Lung (tissue), 12 donors: ENCODE measurements around the gene PLIN5. TPM values are rescaled to one million over a fixed set of nuclear protein-coding genes. Genes with fewer than 3 reads are reported as not detected.

Experiments used
- ATAC-seq: fragments of 200-7000 bp; cut with Tn5 transposase; one replicate; pipeline ENCODE4 v1.9.1; 2020; ENCODE audit warnings: moderate number of reproducible peaks; ENCODE audit not compliant: insufficient read depth, low FRiP score
- DNase-seq, 3 donors: peaks; one replicate each; pipeline ENCODE4 v3.0.0-alpha.2; 2013 to 2017
- H3K27ac ChIP-seq, 2 donors: one replicate each; pipeline ENCODE4 v1.5.1; 2013; ENCODE audit warnings: mild to moderate bottlenecking in 2 of 2, moderate library complexity in 2 of 2, control low read depth in 1 of 2, inconsistent platforms in 1 of 2, low read depth in 1 of 2, low read length in 1 of 2
- H3K27me3 ChIP-seq, 3 donors: one replicate each; pipeline ENCODE4 v1.5.1; 2013; ENCODE audit warnings: low read length in 2 of 3; ENCODE audit not compliant: control insufficient read depth in 3 of 3, insufficient read depth in 3 of 3
- H3K36me3 ChIP-seq, 4 donors: one replicate each; pipeline ENCODE4 v1.5.1; 2013; ENCODE audit warnings: low read length in 4 of 4, mild to moderate bottlenecking in 1 of 4, moderate library complexity in 1 of 4; ENCODE audit not compliant: control insufficient read depth in 4 of 4, insufficient read depth in 4 of 4
- H3K4me1 ChIP-seq, 5 donors: one replicate each; pipeline ENCODE4 v1.5.1; 2013; ENCODE audit warnings: low read length in 5 of 5, mild to moderate bottlenecking in 2 of 5, moderate library complexity in 1 of 5; ENCODE audit not compliant: control insufficient read depth in 5 of 5, insufficient read depth in 5 of 5
- H3K4me3 ChIP-seq: one replicate; pipeline ENCODE4 v1.5.1; 2013; ENCODE audit warnings: mild to moderate bottlenecking, control low read depth, moderate library complexity
- H3K9ac ChIP-seq, 2 donors: one replicate each; pipeline ENCODE4 v1.5.1; 2013; ENCODE audit warnings: low read length in 2 of 2, control low read depth in 1 of 2; ENCODE audit not compliant: insufficient read depth in 1 of 2
- H3K9me3 ChIP-seq, 4 donors: one replicate each; pipeline ENCODE4 v1.5.1; 2013; ENCODE audit warnings: low read length in 3 of 4, mild to moderate bottlenecking in 1 of 4, moderate library complexity in 1 of 4; ENCODE audit not compliant: control insufficient read depth in 4 of 4, insufficient read depth in 3 of 4
- CTCF ChIP-seq: IDR thresholded peaks from 2 replicates; pipeline ENCODE4 v1.5.1; 2012; ENCODE audit warnings: mild to moderate bottlenecking; ENCODE audit errors: control extremely low read depth, extremely low read depth
- WGBS, 2 donors: extraction: QIAGEN DNeasy Blood & Tissue Kit; methylation state at CpG; one replicate each; pipeline ENCODE4 v1.1.7; 2013; 5-methylcytosine and 5-hydroxymethylcytosine counted together
- polyA plus RNA-seq, 2 donors: library from polyadenylated mRNA; stranded (reverse); fragments of 200-250 nt; gene quantifications; one replicate each; pipeline ENCODE4 v1.2.1, GENCODE V29; 2013
- total RNA-seq, 2 donors: library from RNA; depleted of rRNA in 1 of 2; stranded (reverse); fragments of >200 nt in 1 of 2; gene quantifications; one replicate each; pipeline ENCODE4 v1.2.1, GENCODE V29; 2014 to 2021
- donor health status: control.
- donor health status: control.
- donor health status: Bipolar disorder and iron deficiency.
- donor health status: healthy.
- donor health status: DM: yes; HTN: yes; CAD: no.

The PLIN5 gene
- total and polyA plus RNA-seq, 4 donors, result 7.5 to 37.3 (median 24.5) TPM

GRCh38 chr19:4477034-4477801, 57.8 kb downstream of the PLIN5 start:
- no peak for ATAC-seq
- Histone ChIP-seq H3K36me3 (peaks cover 0 to 20% (median 7%) of the 10 kb centered on the region in 4 donors), H3K4me3 (no peak overlapping the region), H3K9ac (no peak overlapping the region), H3K9me3 (no peaks in the 10 kb centered on the region), H3K27me3 (no peaks in the 10 kb centered on the region), H3K27ac (no peak overlapping the region), H3K4me1 (peaks cover 0 to 17% (median 8%) of the 10 kb centered on the region in 5 donors)
- 87 to 91% methylated on average over 16 of the region's 16 CpGs for WGBS, 2 donors
- no peak for DNase-seq
- TF ChIP-seq CTCF, result no peak

- no peaks in the 10 kb centered on the region for H3K9me3 ChIP-seq
- no peak overlapping the region for H3K27ac ChIP-seq
- ATAC-seq, result no peak
- H3K27me3 ChIP-seq, result no peaks in the 10 kb centered on the region
- 12 to 29% methylated on average over 13 of the region's 13 CpGs for WGBS, 2 donors
- H3K4me1 ChIP-seq, result peaks cover 0 to 17% (median 8%) of the 10 kb centered on the region in 5 donors
- DNase-seq, result peak; percentile 54 to 66 (median 62)
- H3K36me3 ChIP-seq, result peaks cover 0 to 16% (median 7%) of the 10 kb centered on the region in 4 donors
- no peak for TF ChIP-seq CTCF
- H3K9ac ChIP-seq, result no peak overlapping the region
- no peak overlapping the region for H3K4me3 ChIP-seq
Measured at GRCh38 chr19:4474514-4475022, 60.5 kb downstream of the PLIN5 start.

- no peak for ATAC-seq
- Histone ChIP-seq H3K36me3 (peaks cover 0 to 14% (median 7%) of the 10 kb centered on the region in 4 donors), H3K4me1 (peaks cover 0 to 17% (median 8%) of the 10 kb centered on the region in 5 donors), H3K27me3 (no peaks in the 10 kb centered on the region), H3K27ac (no peak overlapping the region), H3K9me3 (no peaks in the 10 kb centered on the region), H3K4me3 (no peak overlapping the region), H3K9ac (no peak overlapping the region)
- DNase-seq, result no peak
- 29 to 38% methylated on average over 23 of the region's 23 CpGs for WGBS, 2 donors
- no peak for TF ChIP-seq CTCF
Measured at GRCh38 chr19:4473763-4474513, 61.1 kb downstream of the PLIN5 start.
